Adrenal gland (tissue), 5 donors: ENCODE results near the gene PRAMEF18.
"Not testable (repeated sequence)": the region's sequence is repeated elsewhere in the genome, so short reads cannot be mapped to it uniquely, and the experiment has no call there.

Experiments
- CTCF ChIP-seq, 6 experiments: fragments of 450-650 bp in 4 of 6; fragments of 200-600 bp in 2 of 6; sonication (generic) in 1 of 6; IDR thresholded peaks; 1 replicate in 5 of 6; 2 replicates in 1 of 6; pipeline versions ENCODE4 v1.5.1 to v1.8.0; 2016 to 2021; ENCODE audit warnings: antibody characterized with exemption in 6 of 6, mild to moderate bottlenecking in 2 of 6, moderate library complexity in 1 of 6
- POLR2A ChIP-seq, 2 donors: fragments of 450-650 bp; IDR thresholded peaks; one replicate each; pipeline ENCODE4 v1.6.1; 2017; ENCODE audit warnings: antibody characterized with exemption in 2 of 2, mild to moderate bottlenecking in 2 of 2, moderate library complexity in 1 of 2
- donor health status: DM: no; HTN: no; CAD: no.

GRCh38 chr1:13219203-13219602 is 6.8 kb downstream of the PRAMEF18 start:
- TF ChIP-seq CTCF, POLR2A (IDR thresholded peaks at IDR 0.05): not testable (repeated sequence)
